CD1c-positive myeloid dendritic cell (primary cell): ENCODE results near the gene GCLC.
"Not testable (repeated sequence)": the region's sequence is repeated elsewhere in the genome, so short reads cannot be mapped to it uniquely, and the experiment has no call there.

ENCODE experiments used
- DNase-seq: peaks from one replicate; pipeline ENCODE4 v3.0.0-alpha.2; 2016; ENCODE audit errors: extremely low spot score

Gene GCLC

GRCh38 chr6:53493635-53494025, 51.3 kb downstream of the GCLC start:
- no peak for DNase-seq

GRCh38 chr6:53492860-53493634, 51.9 kb downstream of the GCLC start:
- peak; percentile 75 for DNase-seq

- no peak for DNase-seq
Observed at GRCh38 chr6:53487080-53487479, 57.8 kb downstream of the GCLC start.

DNA sequence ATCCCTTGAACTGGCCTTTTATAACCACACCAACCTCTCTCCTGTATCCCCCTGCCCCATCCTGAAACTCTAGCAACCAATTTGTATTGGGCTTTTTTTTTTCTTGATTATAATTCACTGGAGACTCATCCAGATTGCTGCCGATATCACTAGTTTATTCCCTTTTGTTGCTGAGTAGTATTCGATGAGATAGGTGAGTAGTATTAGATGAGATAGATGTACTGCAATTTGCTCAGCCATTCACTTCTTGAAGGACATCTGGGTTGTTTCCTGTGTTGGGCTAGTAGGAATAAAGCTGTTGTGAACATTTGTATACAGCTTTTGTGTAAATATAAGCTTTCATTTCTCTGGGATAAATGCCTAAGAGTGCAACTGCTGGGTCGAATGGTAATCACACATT, 58.2 kb downstream of the GCLC start:
- no peak for DNase-seq

DNA sequence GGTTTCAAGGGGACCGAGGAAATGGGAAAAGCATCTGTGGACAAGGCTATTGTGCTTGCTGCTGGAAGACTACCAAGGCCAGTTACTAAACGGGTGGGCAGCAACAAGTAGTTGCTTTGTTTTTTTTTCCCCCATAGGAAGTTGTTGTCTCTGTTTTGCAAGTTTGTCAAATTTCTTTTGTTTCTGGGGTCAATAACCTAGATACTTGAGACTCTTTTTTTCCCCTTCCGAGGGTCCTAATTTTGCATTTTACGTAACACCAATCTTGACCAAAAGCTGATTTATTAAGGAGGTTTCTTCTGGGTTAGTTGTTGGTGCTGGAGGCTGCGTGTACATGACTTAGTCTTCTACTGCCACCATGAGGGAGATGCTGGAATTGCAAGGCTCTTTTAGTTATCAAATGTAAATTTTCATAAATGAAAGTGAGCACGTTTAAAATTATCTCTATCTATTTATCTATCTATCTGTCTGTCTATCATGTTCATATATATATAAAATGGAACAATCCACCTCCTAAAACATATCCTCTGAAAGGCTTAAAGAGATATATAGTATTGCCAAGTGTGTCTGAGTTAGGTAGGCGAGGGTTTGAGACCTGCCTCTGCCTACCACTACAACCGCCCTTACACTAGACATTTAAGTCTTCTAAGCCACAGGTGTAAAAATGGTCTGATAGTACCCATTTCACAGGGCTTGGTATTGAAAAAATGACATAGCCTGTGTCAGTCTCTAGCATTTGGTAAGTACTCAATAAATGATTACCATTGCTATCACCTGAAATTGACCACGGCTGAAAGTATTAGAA, 60.2 kb downstream of the GCLC start:
- DNase-seq = peak; percentile 84

- DNase-seq = peak; percentile 65
Observed at GRCh38 chr6:53483423-53484353, 61.2 kb downstream of the GCLC start.

DNA sequence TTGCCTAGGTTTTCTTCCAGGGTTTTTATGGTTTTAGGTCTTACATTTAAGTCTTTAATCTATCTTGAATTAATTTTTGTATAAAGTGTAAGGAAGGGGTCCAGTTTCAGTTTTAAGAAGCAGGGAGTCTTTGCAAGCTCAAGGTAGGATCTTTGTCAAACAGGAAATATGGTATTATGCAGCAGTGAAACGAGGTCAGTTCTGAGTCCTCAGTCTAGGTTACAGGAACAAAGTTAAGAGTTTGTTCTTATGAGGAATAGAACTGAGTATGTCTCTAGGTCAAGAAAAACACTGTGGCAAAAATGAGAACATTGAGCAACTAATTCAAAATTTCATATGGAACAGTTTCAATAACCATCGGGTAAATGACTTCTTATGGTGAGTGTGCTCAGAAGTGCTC, 63.6 kb downstream of the GCLC start:
- DNase-seq = no peak

- DNase-seq = not testable (repeated sequence)
Observed at GRCh38 chr6:53480774-53481173, 64.1 kb downstream of the GCLC start.

DNA sequence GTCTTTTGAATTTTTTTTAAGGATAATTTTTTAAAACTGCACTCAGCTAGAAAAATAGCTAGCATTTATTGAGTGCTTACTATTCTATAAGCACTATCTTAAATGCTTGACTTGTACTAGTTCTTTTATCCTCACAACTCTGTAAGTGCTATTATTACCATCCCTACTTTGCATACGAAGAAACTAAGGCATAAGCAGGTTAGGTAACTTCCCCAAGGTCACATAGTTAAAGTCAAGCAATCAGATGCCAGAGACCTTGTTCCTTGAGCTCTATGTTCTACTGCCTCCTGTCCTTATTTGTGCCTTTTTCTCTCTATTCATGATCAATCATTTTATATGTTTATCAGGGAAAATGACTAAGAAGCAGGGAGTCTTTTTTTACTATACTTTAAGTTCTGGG, 65.0 kb downstream of the GCLC start:
- DNase-seq = no peak

GRCh38 chr6:53476964-53477363, 67.9 kb downstream of the GCLC start:
- DNase-seq = no peak

- DNase-seq = no peak
Observed at GRCh38 chr6:53474010-53474409, 70.9 kb downstream of the GCLC start.

DNA sequence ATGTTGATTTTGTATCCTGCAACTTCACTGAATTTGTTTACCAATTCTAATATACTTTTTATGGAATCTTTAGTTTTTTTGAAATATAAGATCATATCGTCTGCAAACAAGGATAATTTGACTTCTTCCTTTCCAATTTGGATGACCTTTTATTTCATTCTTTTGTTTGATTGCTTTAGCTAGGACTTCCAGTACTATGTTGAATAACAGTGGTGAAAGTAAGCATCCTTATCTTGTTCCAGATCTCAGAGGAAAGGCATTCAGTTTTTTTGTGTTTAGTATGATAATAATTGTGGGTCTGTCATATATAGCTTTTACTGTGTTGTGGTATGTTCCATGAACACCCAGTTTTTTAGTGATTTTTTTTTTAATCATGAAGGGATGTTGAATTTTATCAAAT, 75.7 kb downstream of the GCLC start:
- DNase-seq = no peak

DNA sequence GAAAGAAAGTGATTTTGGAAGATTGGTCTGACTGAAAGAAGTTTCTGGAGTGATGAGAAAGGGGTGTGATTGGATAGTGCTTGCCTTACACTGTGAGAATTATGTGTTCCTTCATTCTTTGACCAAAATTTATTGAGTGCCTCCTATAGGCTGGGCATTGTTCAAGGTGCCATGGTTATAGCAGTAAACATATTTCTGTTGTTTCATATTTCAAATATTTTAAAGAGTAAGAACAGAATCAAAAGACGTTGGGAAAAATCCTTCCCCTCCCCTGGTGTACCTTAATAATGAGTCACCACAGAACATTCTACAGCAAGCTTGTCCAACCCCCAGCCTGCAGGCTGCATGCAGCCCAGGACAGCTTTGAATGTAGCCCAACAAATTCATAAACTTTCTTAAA, 78.6 kb downstream of the GCLC start:
- DNase-seq = no peak

GRCh38 chr6:53465732-53466131, 79.2 kb downstream of the GCLC start:
- no peak for DNase-seq

DNA sequence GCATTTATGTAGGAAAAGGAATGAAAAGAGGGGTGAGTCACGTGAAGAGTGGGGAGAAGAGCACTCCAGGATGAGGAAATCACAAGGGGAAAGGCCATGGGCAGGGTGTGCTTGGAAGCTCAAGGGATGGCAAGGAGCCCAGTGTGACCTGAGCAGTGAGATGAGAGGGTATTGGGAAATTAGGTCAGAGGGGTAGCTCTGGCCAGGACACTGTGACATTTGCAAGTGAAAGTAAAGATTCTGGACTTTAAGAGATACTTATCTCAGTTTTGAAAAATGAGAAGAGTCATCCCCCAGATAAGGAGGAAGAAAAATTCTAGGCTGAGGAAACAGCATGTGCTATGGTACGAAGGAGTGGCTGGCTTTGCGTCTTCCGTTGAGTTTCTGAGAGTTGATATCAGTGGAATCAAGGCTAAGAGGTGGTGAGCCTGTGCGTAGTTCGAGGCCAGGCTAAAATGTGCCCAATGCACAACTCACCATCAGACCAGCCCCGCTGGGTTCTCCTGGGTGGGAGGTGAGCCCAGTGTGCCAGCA, 79.9 kb downstream of the GCLC start:
- peak; percentile 54 for DNase-seq

DNA sequence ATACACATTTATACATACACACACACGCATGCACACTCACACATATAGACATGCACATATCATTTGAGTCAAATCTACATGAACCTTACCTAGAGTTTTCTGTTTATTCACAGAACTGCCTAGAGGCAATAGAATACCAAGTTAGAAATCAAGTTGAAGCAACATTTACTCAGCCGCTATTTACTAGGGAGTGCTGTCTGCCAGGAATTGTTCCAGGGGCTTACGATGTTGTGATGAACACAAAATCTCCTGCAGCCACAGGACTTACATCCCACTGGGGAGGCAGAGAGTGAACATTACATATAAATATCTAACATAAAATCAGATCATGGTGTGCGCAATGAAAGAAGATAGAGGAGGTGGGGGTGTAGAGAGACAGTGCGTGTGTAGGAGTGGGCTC, 80.4 kb downstream of the GCLC start:
- DNase-seq = no peak

DNA sequence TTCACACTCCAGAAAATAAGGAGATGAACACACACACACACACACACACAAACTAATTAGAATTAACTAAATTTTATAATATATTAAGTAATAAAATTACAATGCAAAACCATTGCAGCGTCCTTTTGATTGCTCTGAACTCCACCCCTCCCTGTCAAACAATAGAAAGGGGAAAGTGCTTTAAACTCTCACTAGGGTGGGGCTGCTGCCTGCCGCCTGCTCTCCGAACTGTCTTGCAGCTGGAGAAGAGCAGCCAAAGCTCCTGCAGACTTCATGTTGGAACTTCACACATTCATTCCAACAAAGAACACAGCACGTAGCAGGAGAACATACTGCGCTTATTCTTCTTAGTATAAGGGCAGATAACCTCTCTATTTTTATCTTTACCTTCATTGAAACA, 83.2 kb downstream of the GCLC start:
- peak; percentile 45 for DNase-seq

DNA sequence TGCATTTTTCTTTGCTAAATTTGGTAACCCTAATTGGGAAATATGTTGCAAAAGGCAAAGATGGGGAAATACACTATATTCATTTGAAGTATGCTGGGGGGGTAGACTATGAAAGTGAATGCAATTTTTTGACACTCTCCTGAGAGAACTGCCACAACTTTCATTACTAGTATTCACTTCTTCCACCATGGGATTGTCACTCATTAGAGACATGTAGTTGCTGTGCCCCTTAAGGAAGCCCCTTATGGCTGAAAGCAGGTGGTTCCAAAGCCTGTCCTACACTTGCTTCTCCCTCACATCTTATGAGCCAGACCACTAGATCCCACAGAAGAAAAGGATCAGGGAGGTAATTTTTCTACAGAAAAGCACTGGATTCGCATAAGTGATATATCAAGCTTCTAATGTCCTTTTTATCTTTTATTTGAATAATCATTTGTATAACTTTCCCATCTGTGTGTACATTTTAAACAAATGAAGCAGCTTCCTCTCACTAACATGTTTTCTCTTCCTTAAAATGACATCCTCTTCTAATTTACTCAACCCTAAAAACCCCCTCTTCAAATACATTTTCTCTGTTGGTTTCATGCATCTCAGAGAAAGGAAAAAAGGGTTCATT, 83.8 kb downstream of the GCLC start:
- DNase-seq = peak; percentile 77

GRCh38 chr6:53458105-53458866, 86.6 kb downstream of the GCLC start:
- DNase-seq = peak; percentile 33

DNA sequence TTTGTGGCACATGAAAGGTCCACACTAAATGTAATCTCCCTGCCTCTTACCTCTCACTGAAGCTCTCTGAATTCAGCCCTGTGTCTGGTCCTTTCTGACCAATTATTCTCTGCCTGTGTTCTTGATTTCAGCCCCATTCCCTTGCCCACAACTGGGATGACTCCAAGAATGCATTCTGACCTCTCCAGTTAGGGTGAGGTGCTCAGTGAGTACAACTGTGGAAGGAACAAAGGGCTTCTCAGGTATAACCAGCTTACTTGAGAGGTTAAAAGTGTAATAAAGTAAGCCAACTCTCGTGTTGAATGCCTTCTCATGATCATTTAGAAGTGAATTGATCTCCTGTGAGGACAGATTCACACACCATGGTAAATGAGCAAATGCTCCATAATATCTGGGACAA, 88.1 kb downstream of the GCLC start:
- DNase-seq = no peak

GRCh38 chr6:53455678-53456077, 89.2 kb downstream of the GCLC start:
- no peak for DNase-seq
